K562 (cell line): ENCODE data around the gene MVB12B. TPM values are rescaled to one million over a fixed set of nuclear protein-coding genes. Genes with fewer than 3 reads are reported as not detected.

Experiments used
- ATAC-seq: fragments of 200-7000 bp; cut with Tn5 transposase; 3 replicates; pipeline ENCODE4 v1.9.1; 2020; ENCODE audit warnings: moderate library complexity
- BruUV-seq: library from RNA; stranded (reverse); fragments of 400-500 nt; replicated peaks from 2 replicates; lab custom pipeline; 2021; lab: Mats Ljungman, UMichigan
- CTCF ChIA-PET: fragments of 300-600 bp; formaldehyde crosslinking; extraction: SDS; loops from one replicate; lab custom pipeline; 2021; ENCODE audit warnings: low intra/inter-chr PET ratio; lab: Yijun Ruan, JAX
- POLR2A ChIA-PET: fragments of 300-600, 350-650 bp; sonication (Branson Sonifier 250); formaldehyde crosslinking; extraction: SDS; loops from one replicate; lab custom pipeline; 2021; ENCODE audit warnings: antibody characterized with exemption, inconsistent platforms; lab: Yijun Ruan, JAX
- DNase-seq, 4 experiments: peaks; one replicate each; pipeline versions ENCODE4 v3.0.0 to v3.0.0-alpha.2; 2011 to 2018; ENCODE audit warnings: low spot score in 3 of 4, mixed read lengths in 3 of 4; ENCODE audit errors: extremely low read depth in 1 of 4
- FAIRE-seq: peaks from 2 replicates; lab custom pipeline; 2011; peaks lifted over from hg19 to GRCh38; lab: Jason Lieb, UNC
- H2AFZ ChIP-seq: 2 replicates; pipeline ENCODE4 v1.6.0; 2011; ENCODE audit warnings: low read depth, low read length, control low read depth, inconsistent platforms
- H3K27ac ChIP-seq: fragments of 200-600 bp; 3 replicates; pipeline ENCODE4 v1.8.0; 2011; ENCODE audit warnings: low read depth, mild to moderate bottlenecking, control low read depth, inconsistent platforms, low read length, moderate library complexity, mixed read lengths; ENCODE audit errors: extremely low read depth
- H3K27me3 ChIP-seq, 2 experiments: fragments of 300-600 bp in 1 of 2; 2 replicates in 1 of 2; 3 replicates in 1 of 2; pipeline versions ENCODE4 v1.6.0 to v1.8.0; 2011; ENCODE audit warnings: inconsistent platforms in 2 of 2, low read length in 2 of 2, mild to moderate bottlenecking in 1 of 2, mixed read lengths in 1 of 2, moderate library complexity in 1 of 2; ENCODE audit not compliant: control insufficient read depth in 2 of 2, insufficient read depth in 2 of 2
- H3K36me3 ChIP-seq: fragments of 300-600 bp; 3 replicates; pipeline ENCODE4 v1.8.0; 2011; ENCODE audit warnings: mild to moderate bottlenecking, low read length, inconsistent platforms; ENCODE audit not compliant: control insufficient read depth, insufficient read depth
- H3K4me1 ChIP-seq, 2 experiments: fragments of 200-600 bp in 1 of 2; replicated peaks in 1 of 2; 2 replicates in 1 of 2; 3 replicates in 1 of 2; pipeline versions ENCODE4 v1.5.1 to v1.8.0; 2011; ENCODE audit warnings: inconsistent platforms in 2 of 2, low read length in 2 of 2, mild to moderate bottlenecking in 1 of 2, mixed read lengths in 1 of 2, moderate library complexity in 1 of 2; ENCODE audit not compliant: control insufficient read depth in 2 of 2, insufficient read depth in 2 of 2
- H3K4me2 ChIP-seq: 2 replicates; pipeline ENCODE4 v1.6.1; 2011; ENCODE audit warnings: low read length, control low read depth, inconsistent platforms, mixed read lengths; ENCODE audit not compliant: insufficient read depth
- H3K4me3 ChIP-seq: fragments of 200-600 bp; sonication (generic), shearing (Covaris generic); 2 replicates; pipeline ENCODE4 v1.5.1; 2016; ENCODE audit warnings: control low read depth, inconsistent platforms
- H3K79me2 ChIP-seq: fragments of 200-600 bp; 3 replicates; pipeline ENCODE4 v1.8.0; 2011; ENCODE audit warnings: low read length, inconsistent platforms; ENCODE audit not compliant: control insufficient read depth, insufficient read depth
- H3K9ac ChIP-seq, 2 experiments: 2 replicates each; pipeline versions ENCODE4 v1.6.0 to v1.6.1; 2011; ENCODE audit warnings: low read depth in 2 of 2, low read length in 2 of 2, control low read depth in 1 of 2, inconsistent platforms in 1 of 2, mild to moderate bottlenecking in 1 of 2, mixed read lengths in 1 of 2; ENCODE audit not compliant: insufficient read depth in 1 of 2
- H3K9me1 ChIP-seq: one replicate; pipeline ENCODE4 v1.6.0; 2011; ENCODE audit warnings: inconsistent platforms, mild to moderate bottlenecking, low read length, moderate library complexity; ENCODE audit not compliant: control insufficient read depth, insufficient read depth
- H3K9me3 ChIP-seq: replicated peaks from 2 replicates; pipeline ENCODE4 v1.5.1; 2011; ENCODE audit warnings: low read depth, low read length, inconsistent platforms; ENCODE audit not compliant: control insufficient read depth, insufficient read depth
- H4K20me1 ChIP-seq: replicated peaks from 2 replicates; pipeline ENCODE4 v1.6.1; 2011; ENCODE audit warnings: low read length, inconsistent platforms, mixed read lengths; ENCODE audit not compliant: control insufficient read depth, insufficient read depth
- ARHGAP35 ChIP-seq: fragments of 450-650 bp; IDR thresholded peaks from 2 replicates; pipeline ENCODE4 v1.6.1; 2018; ENCODE audit not compliant: partially characterized antibody
- CREB1 ChIP-seq, 2 experiments: sonication (generic) in 1 of 2; formaldehyde crosslinking in 1 of 2; IDR thresholded peaks; 2 replicates each; pipeline versions ENCODE4 v1.6.1 to v1.8.0; 2012 to 2022; ENCODE audit warnings: inconsistent platforms in 1 of 2, mild to moderate bottlenecking in 1 of 2, missing genetic modification reagents in 1 of 2, moderate library complexity in 1 of 2
- HOXB6 ChIP-seq: fragments of 250-450 bp; sonication (Bioruptor Pico); IDR thresholded peaks from 2 replicates; pipeline ENCODE4 v1.5.1; 2022; ENCODE audit warnings: mild to moderate bottlenecking, borderline replicate concordance
- MEF2A ChIP-seq: IDR thresholded peaks from 2 replicates; pipeline ENCODE4 v1.6.1; 2011; ENCODE audit warnings: low read depth, mild to moderate bottlenecking, low read length, moderate library complexity; ENCODE audit not compliant: control insufficient read depth
- MTA3 ChIP-seq: fragments of 450-650 bp; formaldehyde crosslinking; IDR thresholded peaks from 2 replicates; pipeline ENCODE4 v1.6.1; 2017; ENCODE audit warnings: mild to moderate bottlenecking, borderline replicate concordance
- NFE2 ChIP-seq: IDR thresholded peaks from 2 replicates; pipeline ENCODE4 v1.6.1; 2014; ENCODE audit warnings: antibody characterized with exemption, low read depth
- NUFIP1 ChIP-seq: fragments of 450-650 bp; IDR thresholded peaks from 2 replicates; pipeline ENCODE4 v1.6.1; 2018; ENCODE audit not compliant: partially characterized antibody
- SAFB ChIP-seq: fragments of 200-400 bp; formaldehyde crosslinking; IDR thresholded peaks from 2 replicates; pipeline ENCODE4 v1.6.1; 2017; ENCODE audit warnings: low read depth, low read length, borderline replicate concordance
- TAL1 ChIP-seq: fragments of 450-650 bp; IDR thresholded peaks from 2 replicates; pipeline ENCODE4 v1.6.1; 2016; ENCODE audit warnings: mild to moderate bottlenecking
- TEAD1 ChIP-seq, 2 experiments: fragments of 450-650 bp in 1 of 2; sonication (generic) in 1 of 2; formaldehyde crosslinking; IDR thresholded peaks; 2 replicates each; pipeline versions ENCODE4 v1.4.0 to v1.8.0; 2020 to 2022; ENCODE audit warnings: mild to moderate bottlenecking in 2 of 2, missing genetic modification reagents in 1 of 2
- THRAP3 ChIP-seq: fragments of 450-650 bp; IDR thresholded peaks from 2 replicates; pipeline ENCODE4 v1.6.1; 2016; ENCODE audit warnings: mild to moderate bottlenecking, inconsistent platforms, borderline replicate concordance
- TOE1 ChIP-seq, 2 experiments: fragments of 450-650 bp in 1 of 2; sonication (generic) in 1 of 2; formaldehyde crosslinking in 1 of 2; IDR thresholded peaks; 2 replicates each; pipeline versions ENCODE4 v1.7.1 to v1.8.0; 2016 to 2022; ENCODE audit warnings: borderline replicate concordance in 2 of 2, mild to moderate bottlenecking in 2 of 2, antibody characterized with exemption in 1 of 2, inconsistent platforms in 1 of 2, low read depth in 1 of 2, missing genetic modification reagents in 1 of 2, moderate library complexity in 1 of 2
- TRIM24 ChIP-seq, 2 experiments: fragments of 450-650 bp; IDR thresholded peaks; 2 replicates each; pipeline ENCODE4 v1.6.1; 2016
- ZBTB1 ChIP-seq: sonication (generic); formaldehyde crosslinking; IDR thresholded peaks from 2 replicates; pipeline ENCODE4 v1.8.1; 2023; ENCODE audit warnings: missing genetic modification reagents, low read depth, mild to moderate bottlenecking, borderline replicate concordance
- ZKSCAN3 ChIP-seq: fragments of 250-450 bp; sonication (Bioruptor Pico); IDR thresholded peaks from 2 replicates; pipeline ENCODE4 v1.4.0; 2020
- ZNF143 ChIP-seq: sonication (generic); formaldehyde crosslinking; IDR thresholded peaks from 2 replicates; pipeline ENCODE4 v1.9.0; 2022; ENCODE audit warnings: mild to moderate bottlenecking, missing genetic modification reagents
- ZNF165 ChIP-seq: fragments of 250-450 bp; sonication (Bioruptor Pico); IDR thresholded peaks from 2 replicates; pipeline ENCODE4 v1.4.0; 2020; ENCODE audit warnings: borderline replicate concordance
- ZNF408 ChIP-seq: fragments of 250-450 bp; sonication (Bioruptor Pico); IDR thresholded peaks from 2 replicates; pipeline ENCODE4 v1.4.0; 2020; ENCODE audit warnings: low read depth, mild to moderate bottlenecking, moderate library complexity
- ZNF584 ChIP-seq: fragments of 200-800 bp; sonication (Bioruptor generic); IDR thresholded peaks from 2 replicates; pipeline ENCODE4 v1.6.1; 2016; ENCODE audit warnings: low read depth, mild to moderate bottlenecking, missing genetic modification characterization, missing compliant biosample characterization
- WGBS: fragments of 100-300 bp; shearing (Covaris generic); methylation state at CpG from one replicate; pipeline ENCODE4 v1.1.6; 2016; ENCODE audit warnings: low coverage, mixed read lengths; ENCODE audit not compliant: insufficient coverage; ENCODE audit errors: missing lambda C conversion rate; 5-methylcytosine and 5-hydroxymethylcytosine counted together
- in situ Hi-C: fragments of 300-500 bp; cut with MboI; formaldehyde crosslinking; loops from 4 replicates; pipeline ENCODE4 v1.15.0; 2018; ENCODE audit warnings: inconsistent platforms, mixed read lengths
- intact Hi-C: fragments of 100-400 bp; cut with micrococcal nuclease; formaldehyde crosslinking; loops from 2 replicates; pipeline ENCODE4 v1.14.2; 2022
- polyA plus RNA-seq, 8 experiments: library from polyadenylated mRNA; depleted of rRNA in 4 of 8; stranded (reverse) in 5 of 8; unstranded in 3 of 8; fragments of >200 nt; fragmentation: Nextera tagmentation in 2 of 8; fragmentation: Illumina TruSeq in 1 of 8; extraction: Ambion mirVana in 2 of 8; extraction: Trizol in 1 of 8; gene quantifications; 2 replicates each; pipeline versions ENCODE4 v1.2.1 to v1.2.3, GENCODE V29; 2011 to 2014; ENCODE audit warnings: inconsistent platforms in 1 of 8, missing spikeins in 1 of 8
- total RNA-seq, 7 experiments: library from RNA; depleted of rRNA in 6 of 7; stranded (reverse); fragments of >200 nt in 6 of 7; fragmentation: Illumina TruSeq in 2 of 7; extraction: Trizol in 2 of 7; gene quantifications; 2 replicates each; pipeline versions ENCODE4 v1.2.1 to v1.2.3, GENCODE V29; 2011 to 2021; ENCODE audit warnings: low replicate concordance in 1 of 7

Gene MVB12B
- total and polyA plus RNA-seq, 9 of the 15 experiments (the other 6 are each of a cell fraction or from before 2014, with no cell fraction given) = not detected

- H3K4me1 ChIP-seq = no peaks in the 10 kb centered on the region
- peaks cover 47 to 84% of the 10 kb centered on the region in 2 experiments for H3K27me3 ChIP-seq
- intact Hi-C loops (no loop called here), in situ Hi-C loops (no loop called here)
- no peak overlapping the region for H3K4me3 ChIP-seq
- no TSS peak for BruUV-seq
- no peaks in the 10 kb centered on the region for H3K79me2 ChIP-seq
- FAIRE-seq (no peak), DNase-seq (no peak), ATAC-seq (no peak)
- H2AFZ ChIP-seq = no peak overlapping the region
- no peak overlapping the region for H3K27ac ChIP-seq
- peaks cover 3% of the 10 kb centered on the region for H3K9me1 ChIP-seq
- no peak overlapping the region for H3K9ac ChIP-seq
- no peaks in the 10 kb centered on the region for H3K9me3 ChIP-seq
- no peak for TF ChIP-seq MEF2A
- TF ChIP-seq MTA3 = no peak
- no peak for TF ChIP-seq ARHGAP35
- TF ChIP-seq NUFIP1 = no peak
- TF ChIP-seq TRIM24 (IDR thresholded peaks at IDR 0.05) = no peak
- no peak for TF ChIP-seq ZBTB1 (CRISPR knock-in tag)
- no peak for TF ChIP-seq SAFB
- no peak for TF ChIP-seq ZNF165 (CRISPR knock-in tag)
- no peak for TF ChIP-seq TEAD1 (CRISPR knock-in tag; IDR thresholded peaks at IDR 0.05)
- no peak for TF ChIP-seq NFE2
- TF ChIP-seq HOXB6 = no peak
- no peak for TF ChIP-seq THRAP3
- TF ChIP-seq ZKSCAN3 = no peak
- TF ChIP-seq TAL1 = no peak
- TF ChIP-seq ZNF408 (CRISPR knock-in tag) = no peak
- no peak for TF ChIP-seq CREB1 (IDR thresholded peaks at IDR 0.05)
- TF ChIP-seq CREB1 (CRISPR knock-in tag; IDR thresholded peaks at IDR 0.05) = no peak
- no peak for TF ChIP-seq ZNF584 (CRISPR knock-in tag)
- no peak for TF ChIP-seq ZNF143 (CRISPR knock-in tag)
- no peak for TF ChIP-seq TOE1 (IDR thresholded peaks at IDR 0.05; ENCODE audit: borderline replicate concordance)
- no peak for TF ChIP-seq TOE1 (CRISPR knock-in tag; IDR thresholded peaks at IDR 0.05; ENCODE audit: borderline replicate concordance, low read depth)
- POLR2A ChIA-PET = no interaction called here
- WGBS = 0% methylated on average over 5 of the region's 5 CpGs
- peaks cover 5% of the 10 kb centered on the region; the same call in 1 of the 2 replicates for H4K20me1 ChIP-seq
- no peak overlapping the region for H3K4me2 ChIP-seq
- H3K36me3 ChIP-seq = no peaks in the 10 kb centered on the region
- CTCF ChIA-PET = no interaction called here
Measured at GRCh38 chr9:126531591-126531990, 205.0 kb downstream of the MVB12B start.
